RCC 7860 (cell line): ENCODE results near the gene PPFIBP2.

ENCODE experiments used
- DNase-seq: peaks from one replicate; pipeline ENCODE4 v3.0.0-alpha.2; 2015; ENCODE audit warnings: low spot score
- FAIRE-seq: peaks from 2 replicates; lab custom pipeline; 2012; peaks lifted over from hg19 to GRCh38; lab: Jason Lieb, UNC

PPFIBP2 gene

GRCh38 chr11:7548659-7549274, 35.0 kb downstream of the PPFIBP2 start:
- DNase-seq (no peak), FAIRE-seq (no peak)

GRCh38 chr11:7549681-7550080, 35.9 kb downstream of the PPFIBP2 start:
- FAIRE-seq (no peak), DNase-seq (no peak)

- no peak for DNase-seq
Observed at GRCh38 chr11:7551571-7551970, 37.8 kb downstream of the PPFIBP2 start.

GRCh38 chr11:7552666-7553065, 38.9 kb downstream of the PPFIBP2 start:
- DNase-seq (no peak), FAIRE-seq (no peak)

More at GRCh38 chr11:7551571-7551970, 37.8 kb downstream of the PPFIBP2 start:
- FAIRE-seq: no peak

- DNase-seq (no peak), FAIRE-seq (no peak)
Observed at GRCh38 chr11:7555052-7555699, 41.4 kb downstream of the PPFIBP2 start.

- no peak for FAIRE-seq
- no peak for DNase-seq
Observed at GRCh38 chr11:7558046-7558445, 44.2 kb downstream of the PPFIBP2 start.

- DNase-seq (no peak), FAIRE-seq (no peak)
Observed at GRCh38 chr11:7559398-7560283, 45.8 kb downstream of the PPFIBP2 start.

- DNase-seq (no peak), FAIRE-seq (no peak)
Observed at GRCh38 chr11:7561562-7561961, 47.8 kb downstream of the PPFIBP2 start.

- no peak for FAIRE-seq
Observed at GRCh38 chr11:7563281-7563680, 49.5 kb downstream of the PPFIBP2 start.

GRCh38 chr11:7564803-7565202, 51.0 kb downstream of the PPFIBP2 start:
- no peak for FAIRE-seq
- no peak for DNase-seq

More at GRCh38 chr11:7563281-7563680, 49.5 kb downstream of the PPFIBP2 start:
- DNase-seq: no peak

GRCh38 chr11:7567311-7567710, 53.5 kb downstream of the PPFIBP2 start:
- no peak for FAIRE-seq
- no peak for DNase-seq

- FAIRE-seq: no peak
- DNase-seq: no peak
Observed at GRCh38 chr11:7569044-7569443, 55.2 kb downstream of the PPFIBP2 start.

- no peak for FAIRE-seq
- DNase-seq: no peak
Observed at GRCh38 chr11:7570241-7570640, 56.4 kb downstream of the PPFIBP2 start.

- DNase-seq (no peak), FAIRE-seq (no peak)
Observed at GRCh38 chr11:7570938-7571521, 57.2 kb downstream of the PPFIBP2 start.

- DNase-seq: peak; percentile 30
- no peak for FAIRE-seq
Observed at GRCh38 chr11:7571640-7572000, 57.8 kb downstream of the PPFIBP2 start.

- FAIRE-seq (no peak), DNase-seq (no peak)
Observed at GRCh38 chr11:7572001-7572712, 58.4 kb downstream of the PPFIBP2 start.

- no peak for FAIRE-seq
- no peak for DNase-seq
Observed at GRCh38 chr11:7573193-7573557, 59.4 kb downstream of the PPFIBP2 start.

- no peak for FAIRE-seq
- DNase-seq: no peak
Observed at GRCh38 chr11:7573558-7574296, 59.9 kb downstream of the PPFIBP2 start.

GRCh38 chr11:7574491-7575130, 60.8 kb downstream of the PPFIBP2 start:
- FAIRE-seq (no peak), DNase-seq (no peak)
